Osteocyte (in vitro differentiated cells): ENCODE measurements around the gene NAXD. TPM values are rescaled to one million over a fixed set of nuclear protein-coding genes. Genes with fewer than 3 reads are reported as not detected.
"Not testable (repeated sequence)": the region's sequence is repeated elsewhere in the genome, so short reads cannot be mapped to it uniquely, and the experiment has no call there.

Experiments used
- DNase-seq: peaks from one replicate; pipeline ENCODE4 v3.0.0; 2021; ENCODE audit warnings: mixed read lengths; ENCODE audit not compliant: unreplicated experiment; ENCODE audit errors: extremely low spot score
- H3K27ac Mint-ChIP-seq: one replicate; pipeline ENCODE4 v1.8.0; 2021; ENCODE audit warnings: mild to moderate bottlenecking, mixed read lengths; ENCODE audit not compliant: unreplicated experiment
- H3K27me3 Mint-ChIP-seq: one replicate; pipeline ENCODE4 v1.8.0; 2021; ENCODE audit warnings: mixed read lengths; ENCODE audit not compliant: unreplicated experiment
- H3K36me3 Mint-ChIP-seq: one replicate; pipeline ENCODE4 v1.8.0; 2021; ENCODE audit warnings: mixed read lengths; ENCODE audit not compliant: unreplicated experiment
- H3K4me1 Mint-ChIP-seq: one replicate; pipeline ENCODE4 v1.8.0; 2021; ENCODE audit warnings: mixed read lengths; ENCODE audit not compliant: unreplicated experiment
- H3K4me3 Mint-ChIP-seq: one replicate; pipeline ENCODE4 v1.8.0; 2021; ENCODE audit warnings: mild to moderate bottlenecking, moderate library complexity, mixed read lengths; ENCODE audit not compliant: unreplicated experiment
- H3K9me3 Mint-ChIP-seq: one replicate; pipeline ENCODE4 v1.8.0; 2021; ENCODE audit warnings: mixed read lengths; ENCODE audit not compliant: unreplicated experiment
- total RNA-seq: library from RNA; stranded (reverse); gene quantifications from 2 replicates; pipeline ENCODE4 v1.2.1, GENCODE V29; 2021
- TF ChIP-seq, protein P1 (sequence below): fragments of 200-600 bp; sonication (generic); IDR thresholded peaks from 2 replicates; pipeline ENCODE4 v1.5.0; 2021; ENCODE audit warnings: antibody characterized with exemption, mild to moderate bottlenecking, moderate library complexity

The NAXD gene
- total RNA-seq, 1 donor from 2014 or later = 34.3 TPM

DNA sequence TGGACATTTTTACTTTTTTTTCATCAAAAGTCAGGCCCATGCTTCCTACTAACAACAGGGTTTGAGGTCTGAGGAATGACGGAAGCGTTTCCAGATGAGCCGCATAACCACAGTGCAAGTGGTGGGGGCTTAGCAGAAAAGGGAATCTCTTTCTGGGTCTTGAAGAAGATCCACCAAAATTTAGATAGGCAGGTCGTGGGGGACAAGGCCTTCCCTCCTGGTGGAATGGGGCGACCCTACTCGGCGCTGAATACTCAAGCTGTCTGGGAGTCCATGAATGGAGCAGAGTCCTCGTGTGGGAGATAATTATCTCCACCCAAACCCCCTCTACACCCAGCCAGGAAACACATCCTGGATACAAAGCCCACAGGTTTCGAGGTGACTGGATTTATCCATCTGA, 53.7 kb downstream of the NAXD start:
- H3K4me1 Mint-ChIP-seq = no peaks in the 10 kb centered on the region
- TF ChIP-seq, protein P1, sequence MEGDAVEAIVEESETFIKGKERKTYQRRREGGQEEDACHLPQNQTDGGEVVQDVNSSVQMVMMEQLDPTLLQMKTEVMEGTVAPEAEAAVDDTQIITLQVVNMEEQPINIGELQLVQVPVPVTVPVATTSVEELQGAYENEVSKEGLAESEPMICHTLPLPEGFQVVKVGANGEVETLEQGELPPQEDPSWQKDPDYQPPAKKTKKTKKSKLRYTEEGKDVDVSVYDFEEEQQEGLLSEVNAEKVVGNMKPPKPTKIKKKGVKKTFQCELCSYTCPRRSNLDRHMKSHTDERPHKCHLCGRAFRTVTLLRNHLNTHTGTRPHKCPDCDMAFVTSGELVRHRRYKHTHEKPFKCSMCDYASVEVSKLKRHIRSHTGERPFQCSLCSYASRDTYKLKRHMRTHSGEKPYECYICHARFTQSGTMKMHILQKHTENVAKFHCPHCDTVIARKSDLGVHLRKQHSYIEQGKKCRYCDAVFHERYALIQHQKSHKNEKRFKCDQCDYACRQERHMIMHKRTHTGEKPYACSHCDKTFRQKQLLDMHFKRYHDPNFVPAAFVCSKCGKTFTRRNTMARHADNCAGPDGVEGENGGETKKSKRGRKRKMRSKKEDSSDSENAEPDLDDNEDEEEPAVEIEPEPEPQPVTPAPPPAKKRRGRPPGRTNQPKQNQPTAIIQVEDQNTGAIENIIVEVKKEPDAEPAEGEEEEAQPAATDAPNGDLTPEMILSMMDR = no peak
- H3K27ac Mint-ChIP-seq = no peak overlapping the region
- H3K4me3 Mint-ChIP-seq = no peak overlapping the region
- no peak for DNase-seq
- no peaks in the 10 kb centered on the region for H3K9me3 Mint-ChIP-seq
- H3K27me3 Mint-ChIP-seq = no peaks in the 10 kb centered on the region
- peaks cover 67% of the 10 kb centered on the region for H3K36me3 Mint-ChIP-seq

DNA sequence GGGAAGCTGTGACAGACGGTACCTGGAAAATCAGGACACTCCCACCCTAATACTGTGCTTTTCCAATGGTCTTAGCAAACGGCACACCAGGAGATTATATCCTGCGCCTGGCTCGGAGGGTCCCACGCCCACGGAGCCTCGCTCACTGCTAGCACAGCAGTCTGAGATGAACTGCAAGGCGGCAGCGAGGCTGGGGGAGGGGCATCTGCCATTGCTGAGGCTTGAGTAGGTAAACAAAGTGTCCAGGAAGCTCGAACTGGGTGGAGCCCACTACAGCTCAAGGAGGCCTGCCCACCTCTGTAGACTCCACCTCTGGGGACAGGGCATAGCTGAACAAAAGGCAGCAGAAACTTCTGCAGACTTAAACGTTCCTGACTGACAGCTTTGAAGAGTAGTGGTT, 54.5 kb downstream of the NAXD start:
- not testable (repeated sequence) for H3K9me3 Mint-ChIP-seq, H3K4me3 Mint-ChIP-seq

DNA sequence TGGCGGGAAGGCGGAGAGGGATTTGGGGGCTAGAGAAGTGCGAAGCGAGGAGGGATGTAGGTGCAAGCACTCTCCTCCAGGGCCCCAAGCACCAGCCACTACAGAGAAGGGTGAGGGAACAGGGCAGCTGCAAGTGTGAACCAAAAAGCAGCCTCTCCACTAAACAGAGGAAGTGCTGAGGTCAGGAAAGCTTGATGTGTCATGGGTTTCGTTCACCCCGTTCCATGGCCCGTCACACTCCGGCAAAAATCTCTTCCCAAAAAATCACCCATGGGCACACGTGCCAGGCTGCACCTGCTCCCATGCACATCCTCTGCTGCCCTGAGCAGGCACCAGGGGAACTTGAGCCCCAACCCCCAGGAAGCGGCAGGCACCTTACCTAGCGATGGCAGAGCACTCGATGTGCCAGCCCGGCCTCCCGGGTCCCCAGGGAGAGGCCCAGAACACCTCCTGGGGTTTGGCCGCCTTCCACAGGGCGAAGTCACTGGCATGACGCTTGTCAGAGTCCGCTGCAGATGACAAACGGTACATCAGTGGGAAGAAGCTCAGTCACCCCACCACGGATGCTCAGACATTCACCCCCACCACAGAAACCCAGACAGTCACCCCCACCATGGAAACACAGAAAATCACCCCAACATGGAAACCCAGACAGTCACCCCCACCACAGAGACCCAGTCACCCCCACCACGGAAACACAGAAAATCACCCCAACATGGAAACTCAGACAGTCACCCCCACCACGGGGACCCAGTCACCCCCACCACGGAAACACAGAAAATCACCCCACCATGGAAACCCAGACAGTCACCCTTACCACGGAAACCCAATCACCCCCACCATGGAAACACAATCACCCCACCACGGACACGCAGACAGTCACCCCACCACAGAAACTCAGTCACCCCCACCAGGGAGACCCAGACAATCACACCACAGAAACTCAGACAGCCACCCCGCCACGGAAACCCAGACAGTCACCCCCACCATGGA, 61.5 kb downstream of the NAXD start:
- H3K27ac Mint-ChIP-seq = no peak overlapping the region
- H3K4me3 Mint-ChIP-seq = no peak overlapping the region
- peaks cover 47% of the 10 kb centered on the region for H3K36me3 Mint-ChIP-seq
- H3K27me3 Mint-ChIP-seq = no peaks in the 10 kb centered on the region
- H3K9me3 Mint-ChIP-seq = no peaks in the 10 kb centered on the region
- H3K4me1 Mint-ChIP-seq = peaks cover 12% of the 10 kb centered on the region
- TF ChIP-seq, protein P1 = no peak
- no peak for DNase-seq

More for the DNA sequence above, 54.5 kb downstream of the NAXD start:
- not testable (repeated sequence) for H3K4me1 Mint-ChIP-seq, H3K27ac Mint-ChIP-seq, DNase-seq, H3K27me3 Mint-ChIP-seq
- peaks cover 72% of the 10 kb centered on the region for H3K36me3 Mint-ChIP-seq

DNA sequence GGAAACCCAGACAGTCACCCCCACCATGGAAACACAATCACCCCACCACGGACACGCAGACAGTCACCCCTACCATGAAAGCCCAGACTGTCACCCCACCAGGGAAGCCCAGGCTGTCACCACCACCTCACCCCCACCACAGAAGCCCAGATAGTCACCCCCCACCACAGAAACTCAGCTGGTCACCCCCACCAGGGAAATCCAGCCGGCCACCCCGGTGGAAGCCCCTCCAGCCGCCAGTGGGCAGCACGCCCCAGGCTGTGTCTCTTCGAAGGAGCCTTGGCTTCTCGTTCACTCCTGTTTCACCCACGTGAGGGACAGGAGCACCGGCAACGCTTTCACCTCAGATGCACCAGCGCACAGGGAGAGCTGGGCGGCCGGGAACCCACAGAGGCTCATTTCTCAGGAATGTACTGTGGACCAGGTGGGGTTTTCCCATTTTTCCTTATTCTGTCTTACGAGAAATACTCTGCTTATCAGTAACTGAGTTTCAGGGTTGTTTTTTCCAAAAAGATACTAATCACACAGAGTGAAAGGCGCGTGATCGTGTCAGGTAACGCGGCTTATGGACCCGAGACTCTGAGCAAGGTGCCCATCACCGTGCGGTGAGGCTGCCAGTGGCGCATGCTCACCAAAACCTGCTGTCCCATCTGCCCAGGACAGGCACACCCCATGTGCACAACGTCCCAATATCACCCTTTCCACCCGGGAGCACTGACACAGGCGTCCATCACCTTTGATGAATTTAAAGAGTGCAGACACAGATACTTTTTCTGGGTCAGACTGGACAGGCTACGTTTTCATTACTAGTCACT, 62.6 kb downstream of the NAXD start:
- Mint-ChIP-seq H3K4me3 (no peak overlapping the region), H3K36me3 (peaks cover 42% of the 10 kb centered on the region), H3K4me1 (peaks cover 12% of the 10 kb centered on the region), H3K9me3 (no peaks in the 10 kb centered on the region), H3K27me3 (no peaks in the 10 kb centered on the region), H3K27ac (peak overlapping the region; percentile 39)
- TF ChIP-seq, protein P1 = no peak
- DNase-seq = no peak

DNA sequence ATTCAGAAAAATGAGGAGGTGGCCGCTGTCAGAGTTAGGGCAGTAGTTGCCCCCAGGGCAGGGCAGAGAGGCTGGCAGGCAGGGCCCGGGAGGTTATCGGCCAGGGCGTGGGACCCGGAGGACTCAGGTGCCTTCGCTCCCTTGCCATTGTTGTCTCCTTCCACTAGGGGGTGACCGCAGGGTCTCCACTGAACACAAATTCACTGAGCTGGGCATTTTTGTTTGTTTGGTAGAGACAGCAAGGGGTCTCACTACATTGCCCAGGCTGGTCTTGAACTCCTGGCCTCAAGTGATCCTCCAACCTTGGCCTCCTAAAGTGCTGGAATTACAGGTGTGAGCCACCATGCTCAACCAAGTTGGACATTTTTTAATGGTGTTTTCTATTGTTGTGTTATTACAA, 65.5 kb downstream of the NAXD start:
- TF ChIP-seq, protein P1 = peak; percentile 49
- no peaks in the 10 kb centered on the region for H3K9me3 Mint-ChIP-seq
- H3K36me3 Mint-ChIP-seq = peaks cover 39% of the 10 kb centered on the region
- H3K4me1 Mint-ChIP-seq = peaks cover 12% of the 10 kb centered on the region
- H3K27me3 Mint-ChIP-seq = no peaks in the 10 kb centered on the region
- no peak for DNase-seq
- H3K4me3 Mint-ChIP-seq = no peak overlapping the region
- H3K27ac Mint-ChIP-seq = no peak overlapping the region
